ENCODE results near the gene PTN. TPM values are rescaled to one million over a fixed set of nuclear protein-coding genes. Genes with fewer than 3 reads are reported as not detected.

PTN gene
- total and polyA plus RNA-seq, 7 donors: 4.4 to 52.3 (median 35.5) TPM; not detected in 1

DNA sequence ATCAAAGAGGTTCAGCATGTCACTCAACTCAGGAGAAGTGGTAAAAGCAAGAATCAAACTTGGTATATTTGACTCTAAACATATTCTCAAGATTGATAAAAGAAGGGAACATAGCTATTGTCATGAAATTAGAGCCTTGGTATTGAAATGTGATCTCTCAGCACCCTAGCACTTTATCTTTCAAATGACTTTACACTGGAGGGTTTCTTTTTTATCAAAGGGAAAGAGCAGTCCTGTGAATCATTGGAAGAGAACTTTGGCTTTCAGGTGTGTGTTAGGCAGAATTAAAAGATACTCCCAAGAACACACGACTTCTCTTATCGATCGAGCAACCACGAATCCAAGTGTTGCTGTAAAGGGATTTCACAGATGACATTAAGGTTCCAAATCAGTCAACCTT lies 54.4 kb downstream of the PTN start:
- intact Hi-C loops (cut with DNase I): no loop called here
- no peaks in the 10 kb centered on the region for H3K9me3 ChIP-seq
- TF ChIP-seq, protein P1, sequence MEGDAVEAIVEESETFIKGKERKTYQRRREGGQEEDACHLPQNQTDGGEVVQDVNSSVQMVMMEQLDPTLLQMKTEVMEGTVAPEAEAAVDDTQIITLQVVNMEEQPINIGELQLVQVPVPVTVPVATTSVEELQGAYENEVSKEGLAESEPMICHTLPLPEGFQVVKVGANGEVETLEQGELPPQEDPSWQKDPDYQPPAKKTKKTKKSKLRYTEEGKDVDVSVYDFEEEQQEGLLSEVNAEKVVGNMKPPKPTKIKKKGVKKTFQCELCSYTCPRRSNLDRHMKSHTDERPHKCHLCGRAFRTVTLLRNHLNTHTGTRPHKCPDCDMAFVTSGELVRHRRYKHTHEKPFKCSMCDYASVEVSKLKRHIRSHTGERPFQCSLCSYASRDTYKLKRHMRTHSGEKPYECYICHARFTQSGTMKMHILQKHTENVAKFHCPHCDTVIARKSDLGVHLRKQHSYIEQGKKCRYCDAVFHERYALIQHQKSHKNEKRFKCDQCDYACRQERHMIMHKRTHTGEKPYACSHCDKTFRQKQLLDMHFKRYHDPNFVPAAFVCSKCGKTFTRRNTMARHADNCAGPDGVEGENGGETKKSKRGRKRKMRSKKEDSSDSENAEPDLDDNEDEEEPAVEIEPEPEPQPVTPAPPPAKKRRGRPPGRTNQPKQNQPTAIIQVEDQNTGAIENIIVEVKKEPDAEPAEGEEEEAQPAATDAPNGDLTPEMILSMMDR (IDR thresholded peaks at IDR 0.05): no peak
- TF ChIP-seq POLR2A (IDR thresholded peaks at IDR 0.05): no peak
- TF ChIP-seq POLR2AphosphoS5 (IDR thresholded peaks at IDR 0.05): no peak
- no peaks in the 10 kb centered on the region for H3K4me1 ChIP-seq
- H3K36me3 ChIP-seq: no peaks in the 10 kb centered on the region
- no peak overlapping the region for H3K27ac ChIP-seq
- no peaks in the 10 kb centered on the region for H3K27me3 ChIP-seq
- H3K4me3 ChIP-seq: no peak overlapping the region
- 81 to 84% methylated on average over 4 of the region's 4 CpGs for WGBS, 2 donors
- DNase-seq: no peak

DNA sequence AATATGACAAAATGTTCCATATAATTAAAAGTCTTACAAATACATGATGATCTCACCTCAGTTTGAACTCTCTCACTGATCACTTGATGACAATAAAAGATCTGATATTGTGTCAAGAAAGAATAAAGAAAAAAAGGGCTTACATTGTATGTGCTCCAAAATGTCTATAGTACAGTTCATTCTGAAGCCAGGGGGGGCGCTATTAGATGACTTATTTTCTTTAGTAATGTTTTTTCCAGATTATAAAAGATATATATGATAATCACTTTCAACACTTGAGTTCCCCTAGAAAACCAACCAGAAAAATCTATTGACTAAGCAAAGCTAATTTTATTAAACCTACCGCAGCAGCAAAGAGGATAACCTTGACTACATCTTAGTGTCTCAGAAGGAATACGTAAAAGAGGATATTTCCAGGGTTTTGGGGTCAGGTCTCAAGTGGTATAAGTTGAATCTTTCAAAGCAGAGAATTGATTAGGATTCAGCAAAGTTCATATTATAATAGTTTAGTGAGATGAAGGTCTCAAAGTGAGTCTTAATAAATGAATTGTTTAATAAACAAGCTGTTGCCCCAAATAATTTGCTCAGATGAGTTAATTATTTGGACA lies 55.8 kb downstream of the PTN start:
- 74 to 75% methylated on average over 3 of the region's 3 CpGs for WGBS, 2 donors
- H3K4me1 ChIP-seq: no peaks in the 10 kb centered on the region
- no peak for DNase-seq
- no peak overlapping the region for H3K4me3 ChIP-seq
- H3K36me3 ChIP-seq: no peaks in the 10 kb centered on the region
- H3K27ac ChIP-seq: no peak overlapping the region
- TF ChIP-seq EP300 (IDR thresholded peaks at IDR 0.05) (no peak), POLR2A (IDR thresholded peaks at IDR 0.05) (no peak), POLR2AphosphoS5 (IDR thresholded peaks at IDR 0.05) (no peak)
- TF ChIP-seq, protein P1 (IDR thresholded peaks at IDR 0.05): no peak
- H3K27me3 ChIP-seq: no peaks in the 10 kb centered on the region
- intact Hi-C loops (cut with DNase I): no loop called here
- H3K9me3 ChIP-seq: no peaks in the 10 kb centered on the region

DNA sequence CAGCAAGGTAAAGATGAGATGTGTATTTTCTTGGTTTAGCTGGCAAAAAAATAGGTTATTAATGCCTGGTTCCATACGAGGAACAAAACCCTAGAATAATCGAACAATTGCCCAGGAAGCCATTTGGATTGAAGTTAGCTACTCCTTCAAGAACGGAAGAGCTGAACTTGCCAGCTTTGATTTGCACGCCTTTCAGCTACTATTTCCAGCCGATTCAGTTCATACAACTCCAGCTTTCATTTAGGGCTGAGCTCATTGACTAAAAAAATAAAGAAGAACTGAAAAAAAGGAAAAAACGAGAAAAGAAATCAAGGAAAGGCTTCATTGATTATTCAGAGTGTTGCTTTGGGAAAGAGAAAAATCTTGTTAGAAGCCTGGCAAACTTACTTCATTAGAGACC lies 60.4 kb downstream of the PTN start:
- H3K4me3 ChIP-seq: no peak overlapping the region
- DNase-seq: no peak
- TF ChIP-seq EP300 (IDR thresholded peaks at IDR 0.05) (no peak), POLR2A (IDR thresholded peaks at IDR 0.05) (no peak), POLR2AphosphoS5 (IDR thresholded peaks at IDR 0.05) (no peak)
- TF ChIP-seq, protein P1 (IDR thresholded peaks at IDR 0.05): no peak
- intact Hi-C loops (cut with DNase I): no loop called here
- peaks cover 0 to 9% (median 5%) of the 10 kb centered on the region in 4 donors for H3K4me1 ChIP-seq
- 80 to 90% methylated on average over 6 of the region's 6 CpGs for WGBS, 2 donors
- H3K27ac ChIP-seq: no peak overlapping the region
- H3K36me3 ChIP-seq: no peaks in the 10 kb centered on the region
- H3K27me3 ChIP-seq: no peaks in the 10 kb centered on the region
- H3K9me3 ChIP-seq: no peaks in the 10 kb centered on the region

DNA sequence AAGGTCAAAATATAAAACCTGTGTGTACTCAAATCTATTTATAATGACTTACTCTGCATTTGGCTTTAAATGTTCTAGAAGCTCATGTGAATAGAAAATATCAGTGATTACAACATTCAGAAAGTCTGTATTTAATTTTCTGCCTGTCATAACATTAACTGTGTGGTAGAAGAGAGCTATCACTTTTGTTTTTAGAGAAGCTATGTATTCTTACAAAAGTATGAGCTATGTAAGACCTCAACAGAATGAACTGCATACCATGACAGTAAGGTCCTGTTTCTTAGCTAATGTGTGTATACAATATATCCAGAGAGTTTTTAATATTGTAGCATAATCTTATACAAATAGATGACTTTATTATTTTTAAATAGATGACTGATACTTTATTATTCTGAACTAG lies 61.5 kb downstream of the PTN start:
- no peaks in the 10 kb centered on the region for H3K27me3 ChIP-seq
- no peak for DNase-seq
- H3K9me3 ChIP-seq: no peaks in the 10 kb centered on the region
- peaks cover 0 to 9% (median 5%) of the 10 kb centered on the region in 4 donors for H3K4me1 ChIP-seq
- intact Hi-C loops (cut with DNase I): no loop called here
- H3K36me3 ChIP-seq: no peaks in the 10 kb centered on the region
- no peak overlapping the region for H3K4me3 ChIP-seq
- TF ChIP-seq, protein P1 (IDR thresholded peaks at IDR 0.05): no peak
- TF ChIP-seq EP300 (IDR thresholded peaks at IDR 0.05) (no peak), POLR2AphosphoS5 (IDR thresholded peaks at IDR 0.05) (no peak), POLR2A (IDR thresholded peaks at IDR 0.05) (no peak)
- H3K27ac ChIP-seq: no peak overlapping the region

DNA sequence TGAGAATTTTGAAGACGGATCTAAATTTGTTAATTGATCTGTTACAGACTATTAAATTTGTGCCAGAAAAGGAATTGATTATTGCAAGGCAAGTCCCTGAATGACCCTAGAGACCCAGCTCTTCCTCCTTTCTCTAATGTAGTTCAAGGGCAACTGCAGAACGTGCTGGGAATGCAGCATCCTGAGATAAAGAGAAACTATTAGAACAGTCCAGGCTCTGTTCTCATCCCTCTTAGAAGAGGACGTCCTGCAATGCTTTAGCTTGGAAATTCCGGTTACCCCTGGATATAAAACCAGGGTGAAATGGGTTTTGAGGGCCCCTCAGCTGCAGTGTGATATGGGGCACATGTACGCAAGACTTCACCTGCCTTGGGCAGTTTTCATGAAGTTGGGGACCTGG lies 67.3 kb downstream of the PTN start:
- TF ChIP-seq POLR2AphosphoS5 (IDR thresholded peaks at IDR 0.05) (no peak), EP300 (IDR thresholded peaks at IDR 0.05) (no peak), POLR2A (IDR thresholded peaks at IDR 0.05) (no peak)
- TF ChIP-seq, protein P1 (IDR thresholded peaks at IDR 0.05): no peak
- WGBS, 2 donors: 75 to 79% methylated on average over 5 of the region's 5 CpGs

More for the DNA sequence above, 67.3 kb downstream of the PTN start:
- H3K27ac ChIP-seq: no peak overlapping the region
- no peak overlapping the region for H3K4me3 ChIP-seq
- DNase-seq: no peak
- no peaks in the 10 kb centered on the region for H3K27me3 ChIP-seq
- no peaks in the 10 kb centered on the region for H3K36me3 ChIP-seq
- intact Hi-C loops (cut with DNase I): no loop called here
- H3K4me1 ChIP-seq: no peaks in the 10 kb centered on the region
- no peaks in the 10 kb centered on the region for H3K9me3 ChIP-seq
